Measurements from ENCODE around the gene ACSL3. TPM values are rescaled to one million over a fixed set of nuclear protein-coding genes. Genes with fewer than 3 reads are reported as not detected.

ACSL3 gene
- total RNA-seq, 2 donors from 2014 or later, result 116 to 162 TPM

GRCh38 chr2:222883420-222883819 is 22.6 kb downstream of the ACSL3 start:
- TF ChIP-seq CTCF (IDR thresholded peaks at IDR 0.05), result no peak
- Histone ChIP-seq H3K27ac (no peak overlapping the region), H3K9ac (ENCODE audit: low read depth in 2 of 2, low read length in 2 of 2) (no peak overlapping the region), H3K9me3 (no peaks in the 10 kb centered on the region), H3K27me3 (no peaks in the 10 kb centered on the region), H3K36me3 (no peaks in the 10 kb centered on the region), H3K4me3 (no peak overlapping the region), H3K4me1 (no peaks in the 10 kb centered on the region)
- intact Hi-C loops (cut with DNase I), result no loop called here
- no peak for DNase-seq

DNA sequence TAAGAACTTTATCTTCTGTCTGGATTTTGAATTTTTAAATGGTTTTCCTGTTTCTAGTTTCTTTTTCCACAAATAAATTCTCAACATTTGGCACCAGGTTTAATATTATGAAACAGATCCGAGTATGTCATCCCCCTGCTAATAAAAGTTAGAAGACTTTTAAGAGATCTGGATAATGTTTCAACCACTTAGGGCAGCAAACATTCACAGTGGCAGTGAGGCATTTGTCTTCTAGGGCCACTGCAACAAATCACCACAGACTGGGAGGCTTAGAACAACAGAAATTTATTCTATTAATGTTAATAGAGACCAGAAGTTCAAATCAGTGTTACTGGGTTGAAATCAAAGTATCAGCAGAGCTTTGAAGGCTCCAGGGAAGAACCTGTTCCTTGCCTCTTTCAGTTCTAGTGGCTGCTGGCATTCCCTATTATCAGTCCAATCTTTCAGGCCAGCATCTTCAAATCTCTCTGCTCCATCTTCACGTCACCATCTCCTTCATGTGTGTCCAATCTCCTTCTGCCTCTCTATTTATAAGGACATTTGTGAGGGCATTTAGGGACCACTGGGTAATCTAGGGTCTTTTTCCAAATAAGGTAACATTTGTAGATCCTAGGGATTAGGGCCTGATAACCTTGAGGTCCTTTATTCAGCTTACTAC is 23.4 kb downstream of the ACSL3 start:
- intact Hi-C loops (cut with DNase I), result no loop called here
- Histone ChIP-seq H3K36me3 (no peaks in the 10 kb centered on the region), H3K27me3 (no peaks in the 10 kb centered on the region), H3K27ac (no peak overlapping the region), H3K4me1 (no peaks in the 10 kb centered on the region), H3K4me3 (no peak overlapping the region), H3K9ac (ENCODE audit: low read depth in 2 of 2, low read length in 2 of 2) (no peak overlapping the region), H3K9me3 (no peaks in the 10 kb centered on the region)
- no peak for TF ChIP-seq CTCF (IDR thresholded peaks at IDR 0.05)
- DNase-seq, result no peak

GRCh38 chr2:222884805-222885424 is 24.1 kb downstream of the ACSL3 start:
- H3K36me3 ChIP-seq, result no peaks in the 10 kb centered on the region
- no peak overlapping the region for H3K9ac ChIP-seq (ENCODE audit: low read depth in 2 of 2, low read length in 2 of 2)
- H3K9me3 ChIP-seq, result no peaks in the 10 kb centered on the region
- intact Hi-C loops (cut with DNase I), result no loop called here
- H3K27ac ChIP-seq, result no peak overlapping the region
- TF ChIP-seq CTCF (IDR thresholded peaks at IDR 0.05), result no peak
- no peaks in the 10 kb centered on the region for H3K27me3 ChIP-seq
- no peak for DNase-seq
- no peaks in the 10 kb centered on the region for H3K4me1 ChIP-seq
- H3K4me3 ChIP-seq, result no peak overlapping the region

DNA sequence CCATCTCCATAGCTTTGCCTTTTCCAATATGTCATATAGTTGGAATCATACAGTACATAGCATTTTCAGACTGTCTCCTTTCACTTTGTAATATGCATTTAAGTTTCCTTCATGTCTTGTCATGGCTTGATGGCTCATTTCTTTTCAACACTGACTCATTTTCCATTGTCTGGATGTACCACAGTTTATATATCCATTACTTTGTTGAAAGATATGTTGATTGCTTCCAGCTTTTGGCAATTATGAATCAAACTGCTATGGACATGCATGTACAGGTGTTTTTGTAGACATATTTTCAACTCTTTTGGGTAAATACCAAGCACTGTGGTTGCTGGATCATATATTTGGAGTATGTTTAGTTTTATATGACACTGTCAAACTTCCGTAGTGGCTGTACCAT is 26.3 kb downstream of the ACSL3 start:
- no peak for TF ChIP-seq CTCF (IDR thresholded peaks at IDR 0.05)
- Histone ChIP-seq H3K27ac (no peak overlapping the region), H3K4me3 (no peak overlapping the region), H3K9ac (ENCODE audit: low read depth in 2 of 2, low read length in 2 of 2) (no peak overlapping the region), H3K9me3 (no peaks in the 10 kb centered on the region), H3K27me3 (no peaks in the 10 kb centered on the region), H3K36me3 (no peaks in the 10 kb centered on the region), H3K4me1 (no peaks in the 10 kb centered on the region)
- no peak for DNase-seq
- intact Hi-C loops (cut with DNase I), result no loop called here

DNA sequence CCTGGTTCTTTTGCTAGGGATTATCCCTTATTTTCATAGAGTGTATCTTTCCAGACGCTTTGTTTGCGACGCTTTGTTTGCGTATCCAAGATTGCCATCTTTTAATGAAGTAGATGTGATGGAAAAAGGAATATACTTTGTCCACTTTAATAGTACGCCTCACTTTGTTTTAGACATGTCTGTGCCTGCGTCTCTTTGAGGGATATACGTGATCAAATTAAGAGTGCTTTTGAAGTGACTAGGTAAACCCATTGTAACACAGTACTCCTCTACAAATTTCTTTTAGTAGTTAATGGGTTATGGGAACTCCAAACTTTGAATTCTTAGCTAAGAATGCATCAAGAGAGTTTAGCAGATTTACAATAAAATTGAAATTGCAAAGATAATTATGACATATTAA is 27.9 kb downstream of the ACSL3 start:
- intact Hi-C loops (cut with DNase I), result no loop called here

More for the DNA sequence above, 27.9 kb downstream of the ACSL3 start:
- no peaks in the 10 kb centered on the region for H3K36me3 ChIP-seq
- no peak for DNase-seq
- no peak overlapping the region for H3K4me3 ChIP-seq
- H3K27me3 ChIP-seq, result no peaks in the 10 kb centered on the region
- no peaks in the 10 kb centered on the region for H3K4me1 ChIP-seq
- no peak overlapping the region for H3K9ac ChIP-seq (ENCODE audit: low read depth in 2 of 2, low read length in 2 of 2)
- no peak overlapping the region for H3K27ac ChIP-seq
- H3K9me3 ChIP-seq, result no peaks in the 10 kb centered on the region
- TF ChIP-seq CTCF (IDR thresholded peaks at IDR 0.05), result no peak
